GM18870 (cell line): Measurements from ENCODE around the gene ZMYND8.
"Not testable (repeated sequence)": the region's sequence is repeated elsewhere in the genome, so short reads cannot be mapped to it uniquely, and the experiment has no call there.

Experiments
- ATAC-seq: cut with Tn5 transposase; IDR thresholded peaks from one replicate; pipeline ENCODE4 v1.9.1; 2021; ENCODE audit warnings: moderate library complexity; ENCODE audit not compliant: unreplicated experiment

Gene ZMYND8

GRCh38 chr20:47373206-47373733 is 16.8 kb upstream of the ZMYND8 start:
- no peak for ATAC-seq

- ATAC-seq = no peak
These were observed 14.6 kb upstream of the ZMYND8 start for GRCh38 chr20:47370850-47371782.

- ATAC-seq = no peak
These were observed 13.7 kb upstream of the ZMYND8 start for GRCh38 chr20:47370214-47370613.

- no peak for ATAC-seq
These were observed 11.8 kb upstream of the ZMYND8 start for GRCh38 chr20:47368301-47368700.

GRCh38 chr20:47366301-47366700 is 9.8 kb upstream of the ZMYND8 start:
- not testable (repeated sequence) for ATAC-seq

- ATAC-seq = no peak
These were observed 8.7 kb upstream of the ZMYND8 start for GRCh38 chr20:47365023-47365764.

GRCh38 chr20:47362361-47363219 is 6.1 kb upstream of the ZMYND8 start:
- ATAC-seq = no peak

- ATAC-seq = no peak
These were observed 4.8 kb upstream of the ZMYND8 start for GRCh38 chr20:47361057-47361915.

DNA sequence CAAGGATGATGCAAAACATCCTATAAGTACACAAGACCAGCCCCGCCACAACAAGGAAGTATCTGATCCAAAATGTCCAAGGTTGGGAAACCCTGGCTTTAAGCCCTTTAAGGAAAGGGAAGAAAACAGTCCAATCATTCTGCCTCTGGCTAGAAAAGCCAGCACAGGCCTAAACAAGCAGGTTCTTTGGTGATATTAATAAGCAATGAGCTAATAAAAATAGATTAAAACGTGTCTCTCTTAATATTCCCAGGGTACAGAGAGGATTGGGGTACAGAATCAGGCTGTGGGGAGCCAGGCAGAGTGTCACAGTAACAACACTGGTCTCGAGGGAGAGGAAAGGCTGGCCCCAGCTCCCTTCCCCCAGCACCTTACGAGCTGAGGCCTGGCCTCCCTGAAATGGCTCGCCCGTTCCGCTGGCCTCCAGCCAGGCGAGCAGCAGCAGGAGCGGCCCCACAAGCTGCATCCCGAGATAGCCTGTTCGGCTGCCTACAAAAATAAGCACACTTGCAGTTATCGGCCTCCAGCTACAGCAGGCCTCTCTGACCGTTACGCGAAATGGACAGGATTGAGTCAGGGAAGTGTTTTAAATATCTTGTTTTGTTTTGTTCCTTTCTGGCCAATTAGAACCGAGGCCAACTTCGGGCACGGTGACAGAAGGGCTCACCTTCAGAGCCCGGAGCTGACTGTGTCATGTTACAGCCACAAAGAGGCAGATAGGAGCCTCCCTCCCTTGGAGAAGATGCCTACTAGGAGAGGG is 4.0 kb upstream of the ZMYND8 start:
- ATAC-seq = no peak

- no peak for ATAC-seq
These were observed 3.2 kb upstream of the ZMYND8 start for GRCh38 chr20:47359530-47360296.

GRCh38 chr20:47358672-47359529 is 2.4 kb upstream of the ZMYND8 start:
- ATAC-seq = no peak

- no peak for ATAC-seq
These were observed 1.7 kb upstream of the ZMYND8 start for GRCh38 chr20:47358039-47358671.

DNA sequence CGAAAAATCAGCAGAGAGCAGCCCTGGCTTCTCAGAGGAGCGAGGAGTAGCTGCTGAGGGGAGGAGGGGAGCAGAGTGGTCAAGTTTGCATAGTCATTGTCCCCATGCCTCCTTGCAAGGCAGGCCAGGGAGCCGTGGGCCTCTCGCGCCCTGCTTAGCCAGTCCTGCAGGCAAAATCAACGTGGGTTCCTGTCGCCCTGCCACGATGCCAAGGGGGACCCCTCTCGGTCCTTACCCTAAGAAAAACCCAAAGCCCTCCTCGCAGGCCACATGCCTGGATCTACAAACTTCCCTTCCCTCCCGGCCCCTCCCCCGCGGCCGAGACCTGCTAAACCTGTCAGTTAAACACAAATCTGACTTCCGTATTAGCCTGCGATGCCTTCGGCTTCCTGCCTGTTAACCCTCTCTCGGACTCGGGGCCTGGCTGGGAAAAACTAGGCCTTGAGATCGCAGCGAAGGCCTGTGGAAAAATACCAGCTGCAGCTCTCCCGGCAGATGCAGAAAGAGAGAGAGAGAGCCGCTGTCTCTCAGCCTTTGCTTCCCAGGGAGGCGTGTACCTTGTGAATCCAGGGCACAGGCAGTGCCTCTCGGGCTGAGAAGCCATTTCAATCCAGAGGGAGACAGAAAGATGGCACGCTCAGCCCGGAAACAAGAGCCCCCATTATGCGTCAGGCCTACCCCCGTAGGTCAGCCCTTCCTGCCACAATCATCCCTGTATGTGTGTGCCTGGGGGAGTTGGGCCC is 968 bp upstream of the ZMYND8 start:
- no peak for ATAC-seq

GRCh38 chr20:47356220-47356525 is 326 bp downstream of the ZMYND8 start:
- no peak for ATAC-seq

- ATAC-seq = no peak
These were observed 845 bp downstream of the ZMYND8 start for GRCh38 chr20:47355489-47356219.
